Measurements from ENCODE around the gene TSEN54.
"Not testable (repeated sequence)": the region's sequence is repeated elsewhere in the genome, so short reads cannot be mapped to it uniquely, and the experiment has no call there.

TSEN54 gene

DNA sequence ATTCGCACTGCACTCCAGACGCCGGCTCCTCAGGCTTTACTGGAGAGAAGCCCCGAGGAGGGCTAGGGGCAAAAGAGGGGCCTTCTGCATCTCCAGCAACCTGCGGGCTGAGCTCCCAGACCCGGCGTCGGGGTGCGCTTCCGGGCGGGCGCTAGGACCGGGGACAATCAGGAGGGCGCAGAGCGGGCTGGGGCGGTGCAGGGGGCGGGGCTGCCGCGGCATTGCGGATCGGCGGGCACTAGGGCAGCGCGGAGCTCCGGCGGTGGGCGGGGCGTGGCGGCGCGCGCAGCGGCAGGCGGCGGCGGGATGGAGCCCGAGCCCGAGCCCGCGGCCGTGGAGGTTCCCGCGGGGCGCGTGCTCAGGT lies at the start of gene TSEN54:
Gene TSEN54 (plus strand): TSS at position 274 of the 364 bp plus-strand sequence. CDS start 33 bp downstream, at position 307.
- peak; percentile 86 to 90 for DNase-seq (ENCODE audit: low read depth in 2 of 2)

DNA sequence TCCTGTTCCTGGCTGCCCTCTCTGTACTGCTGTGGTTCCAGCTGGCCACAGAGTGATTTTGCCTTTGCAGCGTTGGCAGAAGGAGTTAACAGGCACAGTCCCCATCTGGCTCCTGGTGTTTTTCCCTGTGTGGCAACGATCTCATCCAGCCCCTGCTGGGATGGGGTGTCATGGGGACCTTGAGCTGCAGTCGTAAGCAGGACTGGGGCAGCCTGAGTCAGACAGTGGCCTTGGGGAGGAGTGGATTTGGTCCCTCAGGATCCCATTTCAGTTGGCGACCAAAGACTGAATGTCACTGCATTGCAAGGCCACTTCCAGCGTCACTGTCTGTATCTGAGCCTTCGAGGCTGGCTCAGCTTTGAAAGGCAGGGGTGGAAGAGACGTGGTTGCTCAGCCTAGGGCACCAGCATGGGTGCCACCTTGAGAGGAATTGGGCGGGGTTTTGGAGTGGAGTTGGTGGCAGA lies 48.0 kb upstream of the TSEN54 start:
- DNase-seq (ENCODE audit: low read depth in 2 of 2), result no peak

DNA sequence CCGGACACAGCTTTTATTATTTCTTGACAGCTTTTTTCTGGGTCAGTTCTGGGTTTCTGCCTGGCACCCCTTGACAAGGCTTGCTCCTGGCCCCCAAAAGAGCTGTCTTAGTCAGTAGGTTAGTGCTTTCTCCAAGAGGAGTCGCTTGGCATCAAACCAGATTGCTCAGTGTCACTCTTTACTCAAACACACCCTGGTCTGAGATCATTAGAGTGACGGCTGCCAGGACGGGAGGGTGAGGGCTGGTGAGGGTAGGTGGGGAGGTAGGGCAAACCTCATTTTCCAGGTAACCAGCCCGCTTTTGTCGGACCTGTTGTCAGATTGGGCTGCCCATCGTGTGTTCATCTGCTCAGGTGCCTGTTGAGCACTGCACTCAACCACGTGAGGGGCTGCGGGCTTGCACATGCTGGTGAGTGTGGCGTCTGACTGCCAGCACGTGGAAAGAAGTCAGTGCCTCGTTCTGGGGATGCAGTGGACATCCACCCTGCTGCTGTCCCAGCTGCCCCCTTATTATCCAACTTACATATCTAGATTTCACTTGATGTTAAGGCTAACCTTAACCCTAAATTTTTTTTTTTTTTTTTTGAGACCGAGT lies 47.5 kb upstream of the TSEN54 start:
- DNase-seq (ENCODE audit: low read depth in 2 of 2), result no peak

DNA sequence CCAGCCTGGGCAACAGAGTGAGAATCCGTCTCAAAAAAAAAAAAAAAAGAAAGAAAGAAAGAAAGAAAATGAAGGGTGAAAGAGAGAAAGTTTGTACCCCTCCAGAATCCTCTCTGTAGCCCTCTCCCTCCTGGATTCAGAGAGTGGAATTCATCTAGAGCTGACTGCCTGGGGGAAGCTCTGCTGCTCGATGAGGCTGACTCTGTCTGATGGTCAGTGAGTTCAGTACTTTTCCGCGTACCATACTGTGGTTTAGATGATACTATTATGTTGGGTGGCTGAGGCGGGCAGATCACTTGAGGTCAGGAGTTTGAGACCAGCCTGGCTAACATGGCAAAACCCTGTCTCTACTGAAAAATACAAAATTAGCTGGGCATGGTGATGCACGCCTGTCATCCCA lies 45.1 kb upstream of the TSEN54 start:
- no peak for DNase-seq (ENCODE audit: low read depth in 2 of 2)

DNA sequence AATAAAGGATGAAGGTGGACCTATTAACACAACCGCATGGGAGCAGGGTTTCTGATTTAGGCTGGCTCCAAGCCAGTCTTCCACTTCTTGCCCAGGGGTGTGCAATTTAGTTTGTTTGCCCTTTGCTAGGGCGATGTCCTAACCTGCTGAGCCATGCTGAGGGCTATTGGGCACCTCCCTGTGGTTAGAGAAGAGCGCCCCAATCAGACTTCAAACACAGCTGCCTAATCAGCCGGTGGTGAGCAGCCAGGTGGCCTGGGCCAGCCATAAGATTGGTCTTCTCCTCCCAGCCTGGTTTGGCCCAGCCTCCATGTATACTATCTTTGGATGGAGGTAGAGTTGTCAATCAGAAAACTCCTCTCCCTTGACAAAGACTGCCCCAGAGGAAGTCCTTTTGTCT lies 44.2 kb upstream of the TSEN54 start:
- no peak for DNase-seq (ENCODE audit: low read depth in 2 of 2)

DNA sequence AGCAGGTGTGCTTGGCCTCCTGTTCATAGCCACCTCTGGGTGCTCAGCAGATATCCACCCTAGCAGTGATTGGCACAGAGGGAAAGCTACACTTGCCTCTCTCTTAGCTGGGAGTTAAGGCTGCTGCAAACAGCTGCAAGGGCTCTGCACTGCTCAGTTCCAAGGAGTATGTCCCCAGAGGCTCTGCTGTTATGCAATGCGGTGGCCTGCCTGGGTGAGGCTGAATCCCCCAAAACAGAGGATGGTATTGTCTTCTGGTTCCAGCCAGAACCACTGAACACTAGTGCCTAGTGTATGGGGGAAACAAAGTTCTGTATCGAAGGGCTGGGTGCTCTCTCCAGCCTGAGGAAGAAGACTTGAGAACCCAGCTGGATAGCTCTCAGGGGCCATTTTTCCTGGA lies 43.1 kb upstream of the TSEN54 start:
- DNase-seq (ENCODE audit: low read depth in 2 of 2), result no peak

DNA sequence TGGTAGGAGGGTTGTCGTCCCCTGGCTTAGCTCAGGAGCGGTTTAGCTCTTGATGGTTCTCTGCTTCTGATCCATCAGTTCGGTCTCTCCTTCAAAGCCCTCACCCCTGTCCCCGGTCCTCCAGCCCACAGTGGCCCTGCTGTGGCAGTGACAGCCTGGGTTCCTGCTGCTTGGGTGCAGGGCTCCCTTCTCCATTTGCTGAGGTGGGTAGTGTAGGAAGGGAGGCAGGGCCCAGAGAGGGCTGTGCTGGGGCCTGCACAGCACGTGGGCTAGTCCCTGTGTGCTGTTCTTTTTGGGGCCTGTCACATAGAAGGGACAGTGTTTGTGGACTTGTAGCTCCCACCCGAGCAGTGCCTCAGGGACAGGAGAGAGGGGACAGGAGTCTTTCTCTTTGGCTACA lies 41.6 kb upstream of the TSEN54 start:
- DNase-seq (ENCODE audit: low read depth in 2 of 2), result no peak

DNA sequence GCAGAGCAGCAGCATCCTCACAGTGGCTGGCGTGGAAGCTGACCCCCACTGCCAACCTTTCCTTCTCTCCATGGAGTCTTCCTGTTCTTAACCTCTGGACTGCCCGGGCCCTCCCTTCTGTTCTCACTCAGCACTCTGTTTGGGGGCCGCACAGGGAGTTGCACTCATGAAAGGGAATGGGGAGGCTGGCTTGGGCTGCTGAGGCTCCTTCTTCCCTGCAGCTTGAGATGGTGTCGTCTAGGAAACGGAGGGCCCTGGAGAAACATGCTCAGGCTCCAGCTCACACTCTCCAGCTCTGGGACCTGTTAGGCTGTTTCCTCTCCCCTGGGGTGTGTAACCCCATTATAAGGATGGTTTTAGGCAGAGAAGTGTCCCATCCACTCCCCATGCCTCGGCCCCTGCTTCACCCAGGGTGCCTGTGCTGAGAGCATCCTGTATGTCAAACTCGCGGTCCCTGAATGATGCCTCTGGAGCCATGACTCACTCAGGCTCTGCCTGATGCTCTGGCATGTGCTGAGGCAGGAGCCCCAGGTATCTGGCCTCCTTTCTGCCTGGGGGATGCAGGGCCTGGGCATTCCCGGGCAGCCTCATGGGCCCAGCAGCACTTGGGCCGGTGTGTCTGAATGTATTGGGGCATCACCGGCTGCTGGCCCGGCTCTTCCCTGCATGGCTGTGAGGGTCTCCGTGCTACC lies 41.0 kb upstream of the TSEN54 start:
- DNase-seq (ENCODE audit: low read depth in 2 of 2), result no peak

DNA sequence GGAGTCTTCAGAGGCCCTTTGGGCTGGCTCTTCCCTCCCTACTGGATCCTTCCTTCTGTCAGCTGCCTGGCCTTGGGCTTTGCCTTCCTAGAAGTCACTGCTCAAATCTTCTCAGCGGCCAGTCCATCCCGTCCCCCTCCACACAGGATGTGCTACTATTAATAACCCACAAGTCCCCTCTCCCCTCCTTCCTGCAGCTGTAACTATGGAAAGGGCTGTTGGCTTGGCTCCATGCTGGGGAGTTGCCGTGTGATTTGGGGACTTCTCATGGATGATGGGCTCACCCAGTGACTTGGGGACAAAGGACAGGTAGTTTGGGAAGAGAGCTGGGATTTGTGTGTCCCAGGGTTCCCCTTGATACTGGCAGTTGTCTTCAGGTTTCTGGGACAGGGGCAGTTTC lies 40.5 kb upstream of the TSEN54 start:
- DNase-seq (ENCODE audit: low read depth in 2 of 2), result no peak

DNA sequence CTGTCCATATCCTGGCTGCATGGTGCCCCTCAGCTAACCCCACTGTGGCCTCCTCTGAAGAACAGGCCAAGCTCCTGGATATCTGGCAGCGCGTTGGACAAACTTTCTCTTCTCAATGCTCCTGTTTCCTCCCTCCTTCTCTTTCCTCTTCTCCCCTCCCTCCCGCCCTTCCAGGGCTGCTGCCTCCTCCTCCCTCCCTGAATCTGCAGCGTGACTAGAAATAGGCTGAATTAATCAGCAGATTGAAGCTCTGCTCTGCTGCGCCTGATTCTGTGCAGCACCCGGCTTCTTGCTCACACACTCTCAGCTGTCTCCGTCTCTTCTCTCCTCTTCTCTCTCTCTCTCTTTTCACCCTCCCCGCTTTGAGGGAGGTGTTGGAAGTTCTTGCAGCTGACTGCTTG lies 40.1 kb upstream of the TSEN54 start:
- no peak for DNase-seq (ENCODE audit: low read depth in 2 of 2)

DNA sequence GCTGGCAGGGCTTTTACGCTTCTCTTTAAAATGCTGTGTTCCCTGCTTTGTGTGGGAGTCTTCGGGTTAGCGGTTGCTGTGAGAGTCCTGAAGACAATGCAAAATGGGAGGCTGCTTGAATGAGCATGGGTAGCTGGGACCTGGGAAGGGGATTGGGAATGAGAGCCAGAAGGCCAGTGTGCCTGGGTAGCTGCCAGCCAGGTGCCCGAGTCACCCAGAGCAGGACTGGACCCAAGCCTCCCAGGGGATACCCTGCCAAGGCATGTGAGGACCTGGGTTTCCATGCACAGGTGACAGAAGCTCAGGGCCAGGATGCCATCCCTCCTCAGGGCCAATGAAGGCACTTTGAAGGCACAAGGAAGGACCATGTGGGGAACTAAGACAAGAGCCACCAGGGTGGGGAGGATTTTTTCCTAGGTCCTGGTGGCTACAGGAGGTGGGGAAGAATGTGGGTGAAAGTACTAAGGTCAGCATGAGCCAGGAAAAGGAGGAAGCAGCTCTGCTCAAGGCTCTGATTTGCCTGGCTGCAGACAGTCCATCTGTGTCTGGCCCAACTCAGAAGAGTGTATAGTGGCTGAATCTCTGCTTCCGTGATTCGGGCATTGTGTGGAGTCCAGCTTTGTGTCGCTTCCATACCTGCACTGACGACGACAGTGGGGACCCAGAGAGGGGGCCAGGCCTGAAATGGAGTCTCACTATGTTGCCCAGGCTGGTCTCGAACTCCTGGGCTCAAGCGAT lies 39.4 kb upstream of the TSEN54 start:
- DNase-seq (ENCODE audit: low read depth in 2 of 2), result no peak

DNA sequence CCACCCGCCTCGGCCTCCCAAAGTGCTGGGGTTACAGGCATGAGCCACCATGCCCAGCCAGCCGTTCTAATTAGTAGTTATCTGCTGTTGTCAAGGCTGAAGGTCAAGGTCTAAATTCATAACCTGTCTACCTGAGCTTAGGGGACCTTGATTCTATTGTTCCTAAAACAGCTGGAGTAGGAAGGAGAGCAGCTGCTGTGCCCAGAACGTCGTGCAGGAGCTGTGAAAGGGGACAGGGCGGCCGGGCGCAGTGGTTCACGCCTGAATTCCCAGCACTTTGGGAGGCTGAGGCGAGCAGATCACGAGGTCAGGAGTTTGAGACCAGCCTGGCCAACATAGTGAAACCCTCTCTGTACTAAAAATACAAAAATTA lies 38.9 kb upstream of the TSEN54 start:
- not testable (repeated sequence) for DNase-seq (ENCODE audit: low read depth in 2 of 2)

DNA sequence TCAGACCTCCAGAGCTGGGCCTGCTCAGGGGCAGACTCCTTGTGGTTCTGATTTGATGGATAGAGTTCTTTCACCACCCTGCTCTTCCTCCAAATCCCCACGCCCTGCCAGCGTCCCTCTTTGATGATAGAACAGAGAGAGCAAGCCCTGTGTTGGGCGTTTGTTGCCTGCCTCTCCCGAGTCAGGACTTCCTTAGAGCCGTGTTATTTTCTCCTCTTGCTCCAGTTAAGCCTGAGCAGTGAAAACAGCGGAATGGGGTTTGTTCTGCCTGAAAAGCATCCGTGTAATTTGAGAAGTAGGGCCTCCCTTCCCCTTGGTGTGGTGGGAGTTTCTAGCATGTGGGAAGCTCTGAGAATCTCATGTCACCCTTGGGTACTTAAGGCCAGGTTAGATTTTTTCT lies 37.8 kb upstream of the TSEN54 start:
- no peak for DNase-seq (ENCODE audit: low read depth in 2 of 2)

DNA sequence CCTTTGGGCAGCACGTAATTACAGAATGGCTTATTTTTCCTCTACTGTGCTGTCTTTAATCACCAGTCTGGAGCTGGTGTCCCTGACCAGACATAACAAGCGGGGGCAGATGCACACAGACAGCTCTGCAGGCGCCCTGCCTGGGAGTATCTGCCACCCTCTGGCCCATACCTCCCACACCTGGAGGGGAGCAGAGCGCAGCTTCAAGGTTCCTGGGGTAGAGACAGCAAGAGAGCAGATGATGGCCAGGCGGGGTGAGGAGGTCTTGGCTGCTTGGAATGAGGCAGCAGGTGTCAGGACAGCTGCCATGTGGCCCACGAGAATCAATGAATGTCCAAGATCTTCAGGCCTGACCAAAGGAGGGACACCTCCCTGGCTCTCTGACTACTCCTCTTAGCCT lies 36.0 kb upstream of the TSEN54 start:
- DNase-seq (ENCODE audit: low read depth in 2 of 2), result no peak

DNA sequence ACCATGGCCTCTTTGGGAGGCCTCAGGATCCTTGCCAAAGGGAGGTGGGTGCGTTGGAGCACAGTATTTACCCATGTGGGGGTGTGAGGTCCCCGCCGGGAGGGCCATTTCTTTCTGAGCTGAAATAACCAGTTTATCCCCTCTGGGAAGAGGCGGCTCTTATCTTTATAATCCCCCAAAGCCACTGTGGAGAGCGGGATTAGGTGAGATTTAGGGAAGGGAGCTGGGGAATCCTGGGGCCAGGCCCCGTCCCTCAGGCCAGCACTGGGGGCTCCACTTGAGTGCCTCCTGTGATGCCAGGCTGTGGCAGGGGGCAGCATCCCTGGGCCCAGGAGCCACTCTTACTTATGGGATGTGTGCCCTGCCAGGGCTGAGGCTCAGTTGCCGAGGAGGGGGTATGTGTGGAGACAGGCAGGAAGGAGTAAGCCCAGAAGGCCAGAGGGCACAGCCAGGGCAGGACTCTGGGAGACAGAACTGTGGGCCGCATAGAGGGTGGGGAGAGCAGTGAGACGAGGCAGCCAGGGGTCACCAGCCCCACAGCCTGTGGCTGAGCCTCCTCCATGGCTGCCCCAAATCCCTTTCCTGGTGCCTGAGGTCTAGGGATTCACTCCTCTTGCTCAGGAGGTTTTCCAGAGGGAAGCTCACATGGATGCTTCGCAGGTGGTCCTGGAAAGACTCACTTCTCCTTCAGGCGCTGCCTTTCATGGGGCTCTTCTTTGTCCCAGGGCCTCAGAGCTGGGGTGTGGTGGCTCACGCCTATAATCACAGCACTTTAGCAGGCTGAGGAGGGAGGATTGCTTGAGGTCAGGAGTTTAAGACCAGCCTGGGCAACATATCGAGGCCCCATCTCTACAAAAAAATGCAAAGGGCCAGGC lies 34.9 kb upstream of the TSEN54 start:
- DNase-seq (ENCODE audit: low read depth in 2 of 2), result no peak

DNA sequence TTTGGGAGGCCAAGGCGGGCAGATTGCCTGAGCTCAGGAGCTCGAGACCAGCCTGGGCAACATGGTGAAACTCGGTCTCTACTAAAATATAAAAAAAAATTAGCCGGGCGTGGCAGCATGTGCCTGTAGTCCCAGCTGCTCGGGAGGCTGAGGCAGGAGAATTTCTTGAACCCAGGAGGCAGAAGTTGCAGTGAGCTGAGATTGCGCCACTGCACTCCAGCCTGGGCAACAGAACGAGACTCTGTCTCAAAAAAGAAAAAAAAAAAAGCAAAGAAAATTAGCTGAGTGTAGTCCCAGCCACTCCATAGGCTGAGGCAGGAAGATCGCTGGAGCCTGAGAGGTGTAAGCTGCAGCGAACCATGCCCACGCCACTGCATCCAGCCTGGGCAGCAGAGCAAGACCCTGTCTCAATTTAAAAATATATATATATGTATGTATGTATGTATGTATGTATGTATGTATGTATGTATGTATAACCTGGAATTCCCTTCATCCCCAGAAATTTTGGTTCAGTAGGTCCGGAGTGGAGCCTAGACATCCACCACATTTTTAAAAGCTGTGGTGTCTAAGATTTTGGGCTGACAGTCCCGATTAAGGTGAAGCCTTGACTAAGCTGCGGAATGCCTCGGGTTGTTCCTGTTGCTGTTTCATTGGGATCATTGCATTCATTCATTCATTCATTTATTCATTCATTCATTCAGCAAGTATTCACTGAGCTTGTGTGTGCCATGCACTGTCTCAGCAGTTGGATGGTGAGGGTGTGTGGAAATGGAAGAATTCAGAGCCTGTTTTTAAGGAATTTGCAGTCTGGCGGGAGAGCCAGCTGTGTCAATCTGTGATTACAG lies 34.0 kb upstream of the TSEN54 start:
- no peak for DNase-seq (ENCODE audit: low read depth in 2 of 2)

DNA sequence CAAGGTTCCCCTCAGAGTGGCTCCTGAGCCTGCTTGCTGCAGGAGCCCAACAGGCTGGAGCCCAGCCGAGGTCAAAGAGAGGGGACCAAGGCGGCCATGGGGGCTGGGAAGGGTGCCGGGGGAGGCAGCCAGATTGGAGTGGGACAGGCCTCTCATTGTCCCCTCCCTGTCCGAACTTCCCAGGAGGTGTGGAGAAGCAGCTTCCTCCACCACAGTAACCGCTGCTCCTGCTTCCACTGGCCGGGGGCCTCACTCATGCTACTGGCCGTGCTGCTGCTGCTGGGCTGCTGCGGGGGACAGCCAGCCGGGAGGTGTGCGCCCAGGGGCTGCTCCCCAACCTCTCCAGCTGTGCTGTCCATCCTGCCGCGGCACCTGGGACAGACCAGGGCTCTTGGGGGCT lies 30.6 kb upstream of the TSEN54 start:
- no peak for DNase-seq (ENCODE audit: low read depth in 2 of 2)

DNA sequence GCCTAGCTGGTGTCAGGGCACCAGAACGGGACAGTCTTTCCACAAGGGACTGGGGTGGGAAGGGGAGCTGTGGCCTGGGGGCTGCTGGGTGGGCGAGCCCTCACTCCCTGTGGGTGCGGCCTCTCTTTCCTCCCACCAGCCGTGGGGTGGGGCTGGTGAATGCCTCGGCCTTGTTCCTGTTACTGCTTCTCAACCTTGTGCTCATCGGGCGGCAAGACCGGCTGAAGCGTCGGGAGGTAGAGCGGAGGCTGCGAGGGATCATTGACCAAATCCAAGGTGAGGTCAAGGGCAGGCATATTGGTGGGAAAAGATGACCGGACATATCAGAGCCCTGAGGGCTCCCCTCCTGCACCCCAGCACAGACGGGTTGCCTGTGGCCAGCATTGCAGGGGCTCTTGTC lies 30.2 kb upstream of the TSEN54 start:
- DNase-seq (ENCODE audit: low read depth in 2 of 2), result no peak

DNA sequence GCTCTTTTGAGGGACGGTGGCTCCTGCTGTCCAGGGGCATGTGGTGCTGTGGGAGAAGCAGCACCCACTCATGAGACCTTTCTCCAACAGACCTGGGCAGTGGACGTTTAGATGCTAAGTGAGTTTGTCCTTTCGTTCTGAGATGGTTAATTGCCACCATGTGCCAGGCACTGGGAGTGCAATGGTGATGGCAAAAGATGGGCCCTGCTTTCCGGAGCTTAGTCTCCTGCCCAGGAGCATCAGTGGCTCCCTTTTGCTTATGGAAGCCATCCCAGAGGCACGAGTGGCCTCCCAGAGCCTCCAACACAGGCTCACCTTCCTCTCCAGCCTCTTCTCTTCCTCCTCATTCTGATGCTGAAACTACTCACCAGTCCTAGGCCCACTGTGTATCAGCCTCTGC lies 29.4 kb upstream of the TSEN54 start:
- no peak for DNase-seq (ENCODE audit: low read depth in 2 of 2)

DNA sequence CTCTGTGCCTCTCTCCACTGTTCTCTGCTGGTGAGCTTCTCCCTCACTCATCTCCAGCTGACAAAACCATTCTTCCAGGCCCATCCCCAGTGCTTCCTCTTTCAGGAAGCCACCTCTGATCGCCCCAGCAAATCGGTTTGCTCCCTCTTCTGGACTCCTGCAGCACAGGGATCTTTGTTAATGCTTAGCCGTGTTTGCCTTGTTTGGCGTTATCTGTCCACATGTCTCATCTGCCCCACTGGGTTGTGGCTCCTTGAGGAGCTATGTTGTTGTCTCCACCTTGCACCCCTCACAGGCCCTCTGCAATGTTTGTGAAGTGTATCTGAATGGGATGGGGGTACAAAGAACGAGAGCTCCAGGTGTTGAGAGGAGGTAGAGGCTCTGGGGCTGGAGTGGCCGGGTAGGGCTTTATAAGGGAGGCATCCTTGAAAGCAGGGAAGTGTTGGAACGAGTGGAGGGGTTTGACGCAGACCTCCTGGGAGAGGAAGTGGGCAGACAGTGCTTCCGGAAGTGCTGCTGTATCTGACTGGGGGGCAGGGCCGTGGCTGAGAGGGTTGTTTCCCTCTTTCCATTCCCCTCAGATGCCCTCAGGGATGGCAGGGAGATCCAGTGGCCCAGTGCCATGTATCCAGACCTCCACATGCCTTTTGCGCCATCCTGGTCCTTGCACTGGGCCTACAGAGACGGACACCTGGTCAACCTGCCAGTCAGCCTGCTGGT lies 28.8 kb upstream of the TSEN54 start:
- DNase-seq (ENCODE audit: low read depth in 2 of 2), result peak; percentile 15 to 16

All from stimulated activated CD8-positive, alpha-beta memory T cell treated with anti-CD3 and anti-CD28 coated beads, Interleukin-15, amount 100 ng/mL, for 4 hours (primary cell).